ENCODE results near the gene RGS2.

- TF ChIP-seq CTCF (IDR thresholded peaks at IDR 0.05), result no peak
- TF ChIP-seq POLR2A (IDR thresholded peaks at IDR 0.05), result no peak
Observed at GRCh38 chr1:192767798-192768197, 41.0 kb upstream of the RGS2 start.
